SK-N-SH treated with all-trans-retinoic acid at 6 μM for 48 hours (cell line): ENCODE results near the gene VARS1.

Experiments used
- ARNTL ChIP-seq: fragments of 450-650 bp; formaldehyde crosslinking; IDR thresholded peaks from 2 replicates; pipeline ENCODE4 v1.5.0; 2020; ENCODE audit warnings: low read depth, mild to moderate bottlenecking, moderate library complexity, borderline replicate concordance
- BACH2 ChIP-seq: fragments of 250-450 bp; sonication (Bioruptor Pico); IDR thresholded peaks from 2 replicates; pipeline ENCODE4 v1.9.0; 2021; ENCODE audit warnings: mild to moderate bottlenecking, borderline replicate concordance
- CREB5 ChIP-seq: fragments of 250-450 bp; sonication (Bioruptor Pico); IDR thresholded peaks from 2 replicates; pipeline ENCODE4 v1.5.1; 2020; ENCODE audit warnings: low read depth, mild to moderate bottlenecking, moderate library complexity
- CSDC2 ChIP-seq: fragments of 250-450 bp; sonication (Bioruptor Pico); IDR thresholded peaks from 2 replicates; pipeline ENCODE4 v1.5.0; 2020; ENCODE audit warnings: mild to moderate bottlenecking, moderate library complexity
- RARB ChIP-seq: fragments of 250-450 bp; sonication (Bioruptor Pico); IDR thresholded peaks from 2 replicates; pipeline ENCODE4 v1.8.0; 2021; ENCODE audit warnings: mild to moderate bottlenecking, moderate library complexity
- SNAI2 ChIP-seq: fragments of 250-450 bp; sonication (Bioruptor Pico); IDR thresholded peaks from 2 replicates; pipeline ENCODE4 v1.5.0; 2020; ENCODE audit warnings: mild to moderate bottlenecking, moderate library complexity
- TOX ChIP-seq: fragments of 250-450 bp; sonication (Bioruptor Pico); IDR thresholded peaks from 2 replicates; pipeline ENCODE4 v1.8.0; 2021; ENCODE audit warnings: mild to moderate bottlenecking, moderate library complexity, borderline replicate concordance
- ZC3H10 ChIP-seq: fragments of 250-450 bp; sonication (Bioruptor Pico); IDR thresholded peaks from 2 replicates; pipeline ENCODE4 v1.5.1; 2021; ENCODE audit warnings: mild to moderate bottlenecking, moderate library complexity
- ZFP30 ChIP-seq: fragments of 450-650 bp; formaldehyde crosslinking; IDR thresholded peaks from 2 replicates; pipeline ENCODE4 v1.5.0; 2022; ENCODE audit warnings: mild to moderate bottlenecking, moderate library complexity
- TF ChIP-seq, protein P1 (sequence below): fragments of 250-450 bp; sonication (Bioruptor Pico); IDR thresholded peaks from 2 replicates; pipeline ENCODE4 v1.8.0; 2021; ENCODE audit warnings: low read depth, mild to moderate bottlenecking, moderate library complexity, borderline replicate concordance
- TF ChIP-seq, protein P2 (sequence below): fragments of 250-450 bp; sonication (Bioruptor Pico); IDR thresholded peaks from 2 replicates; pipeline ENCODE4 v1.8.0; 2020; ENCODE audit warnings: mild to moderate bottlenecking, moderate library complexity, borderline replicate concordance
- TF ChIP-seq, protein P3 (sequence below): fragments of 250-450 bp; sonication (Bioruptor Pico); IDR thresholded peaks from 2 replicates; pipeline ENCODE4 v1.5.0; 2020; ENCODE audit warnings: mild to moderate bottlenecking, moderate library complexity

DNA sequence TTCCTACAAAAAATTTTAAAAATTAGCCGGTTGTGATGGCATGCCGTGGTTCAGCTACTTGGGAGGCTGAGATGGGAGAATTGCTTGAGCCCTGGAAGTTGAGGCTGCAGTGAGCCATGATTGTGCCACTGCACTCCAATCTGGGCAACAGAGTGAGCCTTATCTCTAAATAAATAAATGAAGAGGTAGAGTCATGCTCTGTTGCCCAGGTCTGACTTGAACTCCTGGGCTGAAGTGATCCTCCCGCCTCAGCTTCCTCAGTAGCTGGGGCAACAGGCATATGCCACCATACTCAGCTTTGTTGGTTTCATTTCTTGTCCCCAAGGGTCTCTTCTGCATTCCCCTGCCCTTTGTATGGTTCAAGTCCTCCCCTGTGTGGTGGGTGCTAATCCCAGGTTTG lies 49.0 kb upstream of the VARS1 start:
- TF ChIP-seq RARB, result no peak
- TF ChIP-seq, protein P1, sequence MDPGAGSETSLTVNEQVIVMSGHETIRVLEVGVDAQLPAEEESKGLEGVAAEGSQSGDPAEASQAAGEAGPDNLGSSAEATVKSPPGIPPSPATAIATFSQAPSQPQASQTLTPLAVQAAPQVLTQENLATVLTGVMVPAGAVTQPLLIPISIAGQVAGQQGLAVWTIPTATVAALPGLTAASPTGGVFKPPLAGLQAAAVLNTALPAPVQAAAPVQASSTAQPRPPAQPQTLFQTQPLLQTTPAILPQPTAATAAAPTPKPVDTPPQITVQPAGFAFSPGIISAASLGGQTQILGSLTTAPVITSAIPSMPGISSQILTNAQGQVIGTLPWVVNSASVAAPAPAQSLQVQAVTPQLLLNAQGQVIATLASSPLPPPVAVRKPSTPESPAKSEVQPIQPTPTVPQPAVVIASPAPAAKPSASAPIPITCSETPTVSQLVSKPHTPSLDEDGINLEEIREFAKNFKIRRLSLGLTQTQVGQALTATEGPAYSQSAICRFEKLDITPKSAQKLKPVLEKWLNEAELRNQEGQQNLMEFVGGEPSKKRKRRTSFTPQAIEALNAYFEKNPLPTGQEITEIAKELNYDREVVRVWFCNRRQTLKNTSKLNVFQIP (CRISPR knock-in tag), result no peak
- TF ChIP-seq, protein P2, sequence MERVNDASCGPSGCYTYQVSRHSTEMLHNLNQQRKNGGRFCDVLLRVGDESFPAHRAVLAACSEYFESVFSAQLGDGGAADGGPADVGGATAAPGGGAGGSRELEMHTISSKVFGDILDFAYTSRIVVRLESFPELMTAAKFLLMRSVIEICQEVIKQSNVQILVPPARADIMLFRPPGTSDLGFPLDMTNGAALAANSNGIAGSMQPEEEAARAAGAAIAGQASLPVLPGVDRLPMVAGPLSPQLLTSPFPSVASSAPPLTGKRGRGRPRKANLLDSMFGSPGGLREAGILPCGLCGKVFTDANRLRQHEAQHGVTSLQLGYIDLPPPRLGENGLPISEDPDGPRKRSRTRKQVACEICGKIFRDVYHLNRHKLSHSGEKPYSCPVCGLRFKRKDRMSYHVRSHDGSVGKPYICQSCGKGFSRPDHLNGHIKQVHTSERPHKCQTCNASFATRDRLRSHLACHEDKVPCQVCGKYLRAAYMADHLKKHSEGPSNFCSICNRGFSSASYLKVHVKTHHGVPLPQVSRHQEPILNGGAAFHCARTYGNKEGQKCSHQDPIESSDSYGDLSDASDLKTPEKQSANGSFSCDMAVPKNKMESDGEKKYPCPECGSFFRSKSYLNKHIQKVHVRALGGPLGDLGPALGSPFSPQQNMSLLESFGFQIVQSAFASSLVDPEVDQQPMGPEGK (CRISPR knock-in tag), result no peak
- TF ChIP-seq, protein P3, sequence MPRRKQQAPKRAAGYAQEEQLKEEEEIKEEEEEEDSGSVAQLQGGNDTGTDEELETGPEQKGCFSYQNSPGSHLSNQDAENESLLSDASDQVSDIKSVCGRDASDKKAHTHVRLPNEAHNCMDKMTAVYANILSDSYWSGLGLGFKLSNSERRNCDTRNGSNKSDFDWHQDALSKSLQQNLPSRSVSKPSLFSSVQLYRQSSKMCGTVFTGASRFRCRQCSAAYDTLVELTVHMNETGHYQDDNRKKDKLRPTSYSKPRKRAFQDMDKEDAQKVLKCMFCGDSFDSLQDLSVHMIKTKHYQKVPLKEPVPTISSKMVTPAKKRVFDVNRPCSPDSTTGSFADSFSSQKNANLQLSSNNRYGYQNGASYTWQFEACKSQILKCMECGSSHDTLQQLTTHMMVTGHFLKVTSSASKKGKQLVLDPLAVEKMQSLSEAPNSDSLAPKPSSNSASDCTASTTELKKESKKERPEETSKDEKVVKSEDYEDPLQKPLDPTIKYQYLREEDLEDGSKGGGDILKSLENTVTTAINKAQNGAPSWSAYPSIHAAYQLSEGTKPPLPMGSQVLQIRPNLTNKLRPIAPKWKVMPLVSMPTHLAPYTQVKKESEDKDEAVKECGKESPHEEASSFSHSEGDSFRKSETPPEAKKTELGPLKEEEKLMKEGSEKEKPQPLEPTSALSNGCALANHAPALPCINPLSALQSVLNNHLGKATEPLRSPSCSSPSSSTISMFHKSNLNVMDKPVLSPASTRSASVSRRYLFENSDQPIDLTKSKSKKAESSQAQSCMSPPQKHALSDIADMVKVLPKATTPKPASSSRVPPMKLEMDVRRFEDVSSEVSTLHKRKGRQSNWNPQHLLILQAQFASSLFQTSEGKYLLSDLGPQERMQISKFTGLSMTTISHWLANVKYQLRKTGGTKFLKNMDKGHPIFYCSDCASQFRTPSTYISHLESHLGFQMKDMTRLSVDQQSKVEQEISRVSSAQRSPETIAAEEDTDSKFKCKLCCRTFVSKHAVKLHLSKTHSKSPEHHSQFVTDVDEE (CRISPR knock-in tag), result no peak
- no peak for TF ChIP-seq SNAI2 (CRISPR knock-in tag)
- no peak for TF ChIP-seq ARNTL (CRISPR knock-in tag)
- TF ChIP-seq TOX, result no peak
- no peak for TF ChIP-seq CSDC2 (CRISPR knock-in tag)
- no peak for TF ChIP-seq BACH2
- TF ChIP-seq ZFP30, result no peak
- no peak for TF ChIP-seq ZC3H10 (CRISPR knock-in tag)
- TF ChIP-seq CREB5 (CRISPR knock-in tag), result no peak
